ENCODE data around the gene CTNNA3. TPM values are rescaled to one million over a fixed set of nuclear protein-coding genes. Genes with fewer than 3 reads are reported as not detected.

Gene CTNNA3
- total and polyA plus RNA-seq, 7 donors = under 0.01 to 4.6 (median 2.4) TPM; not detected in 1

DNA sequence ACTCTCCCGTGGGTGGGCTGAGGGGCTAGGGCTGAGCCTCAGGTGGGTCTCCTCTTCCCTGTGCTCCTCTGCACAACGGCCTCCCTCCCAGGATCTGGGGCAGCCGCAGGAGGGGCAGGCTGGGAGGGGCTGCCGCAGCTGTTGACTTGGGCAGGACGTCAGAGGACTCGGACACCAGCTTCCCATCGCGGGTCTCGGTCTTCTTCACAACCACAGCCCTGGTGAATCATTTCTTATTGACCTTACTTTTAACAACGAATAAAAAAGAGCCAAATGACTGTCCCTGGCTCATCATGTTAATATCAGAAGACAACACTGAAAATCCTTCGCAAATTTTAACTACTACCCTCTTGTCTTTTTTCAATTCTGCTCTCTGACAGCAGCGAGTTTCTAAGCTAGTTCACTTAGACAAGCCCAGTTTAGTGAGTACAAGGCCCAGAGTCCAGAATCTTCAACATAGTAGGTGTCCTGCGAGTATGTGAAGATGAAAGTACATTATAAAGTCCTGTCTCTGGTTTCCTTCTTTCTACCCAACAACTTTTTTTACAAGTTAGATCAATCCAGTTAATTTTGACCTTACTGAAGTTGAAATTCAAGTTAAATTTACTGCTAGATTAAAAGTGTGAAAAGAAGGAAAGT lies 32.4 kb downstream of the CTNNA3 start:
- no peaks in the 10 kb centered on the region for H3K9me3 ChIP-seq
- H3K27me3 ChIP-seq = no peaks in the 10 kb centered on the region
- H3K4me3 ChIP-seq = peak overlapping the region in 1 of 4 donors; percentile 8
- peak overlapping the region; percentile 10 to 54 (median 23) for H3K27ac ChIP-seq
- H3K36me3 ChIP-seq = no peaks in the 10 kb centered on the region
- no peak for DNase-seq
- peaks cover 3 to 34% (median 15%) of the 10 kb centered on the region in 4 donors for H3K4me1 ChIP-seq
- intact Hi-C loops (cut with DNase I) = no loop called here
- TF ChIP-seq, protein P1, sequence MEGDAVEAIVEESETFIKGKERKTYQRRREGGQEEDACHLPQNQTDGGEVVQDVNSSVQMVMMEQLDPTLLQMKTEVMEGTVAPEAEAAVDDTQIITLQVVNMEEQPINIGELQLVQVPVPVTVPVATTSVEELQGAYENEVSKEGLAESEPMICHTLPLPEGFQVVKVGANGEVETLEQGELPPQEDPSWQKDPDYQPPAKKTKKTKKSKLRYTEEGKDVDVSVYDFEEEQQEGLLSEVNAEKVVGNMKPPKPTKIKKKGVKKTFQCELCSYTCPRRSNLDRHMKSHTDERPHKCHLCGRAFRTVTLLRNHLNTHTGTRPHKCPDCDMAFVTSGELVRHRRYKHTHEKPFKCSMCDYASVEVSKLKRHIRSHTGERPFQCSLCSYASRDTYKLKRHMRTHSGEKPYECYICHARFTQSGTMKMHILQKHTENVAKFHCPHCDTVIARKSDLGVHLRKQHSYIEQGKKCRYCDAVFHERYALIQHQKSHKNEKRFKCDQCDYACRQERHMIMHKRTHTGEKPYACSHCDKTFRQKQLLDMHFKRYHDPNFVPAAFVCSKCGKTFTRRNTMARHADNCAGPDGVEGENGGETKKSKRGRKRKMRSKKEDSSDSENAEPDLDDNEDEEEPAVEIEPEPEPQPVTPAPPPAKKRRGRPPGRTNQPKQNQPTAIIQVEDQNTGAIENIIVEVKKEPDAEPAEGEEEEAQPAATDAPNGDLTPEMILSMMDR (IDR thresholded peaks at IDR 0.05) = no peak
- TF ChIP-seq POLR2AphosphoS5 (IDR thresholded peaks at IDR 0.05) = no peak
- TF ChIP-seq POLR2A (IDR thresholded peaks at IDR 0.05) = no peak
- no peak for TF ChIP-seq EP300 (IDR thresholded peaks at IDR 0.05)
- WGBS, 2 donors = 54 to 73% methylated on average over 13 of the region's 13 CpGs

DNA sequence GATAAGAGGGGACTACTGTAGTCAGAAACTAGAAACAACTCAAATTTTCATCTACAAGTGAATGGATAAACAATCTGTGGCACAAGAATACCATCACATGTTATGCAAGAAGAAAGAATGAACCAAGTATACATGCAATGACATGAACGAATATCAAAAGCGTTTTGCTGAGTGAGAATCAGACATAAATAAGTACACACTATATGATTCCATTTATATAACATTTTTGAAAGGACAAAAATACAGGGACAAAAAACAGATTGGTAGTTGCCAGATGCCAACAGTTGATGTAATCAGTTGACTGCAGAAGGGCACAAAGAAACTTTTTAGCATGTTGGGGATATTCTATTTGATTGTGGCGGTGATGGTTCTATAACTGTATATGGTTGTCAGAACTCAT lies 33.6 kb downstream of the CTNNA3 start:
- no peak for DNase-seq

DNA sequence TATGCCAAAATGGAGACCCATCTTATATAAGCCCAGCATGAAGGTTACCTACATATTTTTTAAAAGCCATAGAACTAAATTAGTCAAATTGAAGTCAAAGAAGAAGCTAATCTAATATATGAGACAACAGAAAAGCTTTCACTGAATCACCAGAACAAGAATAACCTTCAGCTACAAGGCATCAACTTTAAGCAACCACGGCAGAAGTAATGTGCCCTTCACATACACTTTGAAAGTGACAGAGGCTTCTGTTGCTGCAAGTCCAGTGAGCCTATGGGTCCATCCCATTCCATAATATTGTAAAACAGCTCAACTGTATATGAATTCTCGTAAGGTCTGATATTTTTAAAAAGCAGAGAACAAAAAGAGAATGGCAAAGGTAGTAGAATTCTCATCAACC lies 36.5 kb downstream of the CTNNA3 start:
- TF ChIP-seq EP300 (IDR thresholded peaks at IDR 0.05) (no peak), POLR2AphosphoS5 (IDR thresholded peaks at IDR 0.05) (no peak), POLR2A (IDR thresholded peaks at IDR 0.05) (no peak)
- TF ChIP-seq, protein P1 (IDR thresholded peaks at IDR 0.05) = no peak
- Histone ChIP-seq H3K9me3 (no peaks in the 10 kb centered on the region), H3K36me3 (no peaks in the 10 kb centered on the region), H3K27me3 (no peaks in the 10 kb centered on the region), H3K4me3 (no peak overlapping the region), H3K27ac (no peak overlapping the region), H3K4me1 (peaks cover 0 to 8% (median 6%) of the 10 kb centered on the region in 4 donors)
- intact Hi-C loops (cut with DNase I) = no loop called here
- no peak for DNase-seq
- WGBS, 2 donors = 78 to 86% methylated on average over 2 of the region's 2 CpGs

More for the DNA sequence above, 33.6 kb downstream of the CTNNA3 start:
- H3K9me3 ChIP-seq = no peaks in the 10 kb centered on the region
- H3K27ac ChIP-seq = peak overlapping the region in 1 of 4 donors; percentile 13
- no peaks in the 10 kb centered on the region for H3K36me3 ChIP-seq
- WGBS, 2 donors = 88 to 92% methylated on average over 3 of the region's 3 CpGs
- H3K4me3 ChIP-seq = no peak overlapping the region
- no peaks in the 10 kb centered on the region for H3K27me3 ChIP-seq
- peaks cover 3 to 34% (median 15%) of the 10 kb centered on the region in 4 donors for H3K4me1 ChIP-seq
- TF ChIP-seq, protein P1 (IDR thresholded peaks at IDR 0.05) = no peak
- TF ChIP-seq EP300 (IDR thresholded peaks at IDR 0.05) (no peak), POLR2AphosphoS5 (IDR thresholded peaks at IDR 0.05) (no peak), POLR2A (IDR thresholded peaks at IDR 0.05) (no peak)
- intact Hi-C loops (cut with DNase I) = no loop called here

DNA sequence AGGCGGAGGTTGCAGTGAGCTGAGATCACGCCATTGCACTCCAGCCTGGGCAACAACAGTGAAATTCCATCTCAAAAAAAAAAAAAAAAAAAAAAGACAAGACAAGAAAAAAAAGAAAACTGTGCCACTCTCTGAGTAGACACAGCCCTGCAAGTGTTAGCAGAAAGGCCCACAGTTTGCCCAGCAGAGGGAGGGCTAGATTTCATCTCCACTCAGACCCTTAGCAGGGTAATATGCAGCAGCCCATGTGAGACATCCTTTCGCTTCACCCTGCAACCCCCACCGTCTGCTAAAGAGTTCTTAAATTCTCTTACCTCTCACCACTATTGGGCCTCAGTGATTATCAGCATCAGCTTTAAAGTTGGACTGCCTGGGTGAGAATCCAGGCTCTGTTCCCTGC lies 38.2 kb downstream of the CTNNA3 start:
- WGBS, 2 donors = 84 to 87% methylated on average over 4 of the region's 4 CpGs
- Histone ChIP-seq H3K4me3 (no peak overlapping the region), H3K36me3 (no peaks in the 10 kb centered on the region), H3K9me3 (no peaks in the 10 kb centered on the region), H3K27ac (no peak overlapping the region), H3K27me3 (no peaks in the 10 kb centered on the region), H3K4me1 (no peaks in the 10 kb centered on the region)
- intact Hi-C loops (cut with DNase I) = no loop called here
- TF ChIP-seq POLR2A (IDR thresholded peaks at IDR 0.05) (no peak), POLR2AphosphoS5 (IDR thresholded peaks at IDR 0.05) (no peak), EP300 (IDR thresholded peaks at IDR 0.05) (no peak)
- TF ChIP-seq, protein P1 (IDR thresholded peaks at IDR 0.05) = no peak
- DNase-seq = no peak

DNA sequence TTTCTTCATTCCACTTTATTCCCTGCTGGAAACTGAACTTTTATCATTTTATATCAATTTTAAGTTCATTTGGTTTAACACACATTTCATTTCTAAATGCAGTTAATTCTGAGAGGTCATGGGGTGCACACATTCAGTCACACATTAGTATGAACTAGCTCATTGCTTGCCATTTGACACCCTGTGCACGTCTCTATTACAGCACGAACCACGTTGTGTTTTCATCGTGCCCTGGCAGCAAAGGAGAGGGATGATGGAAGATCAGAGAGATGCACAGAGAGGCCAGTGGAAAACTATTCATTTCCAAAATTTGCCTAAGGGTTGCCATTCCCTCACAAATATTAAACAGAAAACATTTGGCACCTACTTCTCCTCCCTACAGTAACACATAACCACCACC lies 45.4 kb downstream of the CTNNA3 start:
- Histone ChIP-seq H3K27me3 (no peaks in the 10 kb centered on the region), H3K9me3 (no peaks in the 10 kb centered on the region), H3K4me3 (no peak overlapping the region), H3K4me1 (no peaks in the 10 kb centered on the region), H3K27ac (no peak overlapping the region), H3K36me3 (no peaks in the 10 kb centered on the region)
- intact Hi-C loops (cut with DNase I) = no loop called here
- WGBS, 2 donors = 88 to 91% methylated on average over 4 of the region's 4 CpGs
- DNase-seq = no peak
- TF ChIP-seq, protein P1 (IDR thresholded peaks at IDR 0.05) = no peak
- no peak for TF ChIP-seq POLR2A (IDR thresholded peaks at IDR 0.05)
- no peak for TF ChIP-seq POLR2AphosphoS5 (IDR thresholded peaks at IDR 0.05)
- no peak for TF ChIP-seq EP300 (IDR thresholded peaks at IDR 0.05)
